Duodenal mucosa (tissue), 2 donors: Measurements from ENCODE around the gene CDH12.

Experiments used
- H3K27ac ChIP-seq: one replicate; pipeline ENCODE4 v1.7.0; 2013; ENCODE audit warnings: low read depth, low read length
- H3K27me3 ChIP-seq, 2 donors: one replicate each; pipeline ENCODE4 v1.7.0; 2013; ENCODE audit warnings: low read length in 2 of 2, control low read depth in 1 of 2; ENCODE audit not compliant: insufficient read depth in 2 of 2, control insufficient read depth in 1 of 2
- H3K36me3 ChIP-seq, 2 donors: one replicate each; pipeline ENCODE4 v1.7.0; 2013; ENCODE audit warnings: low read length in 2 of 2, control low read depth in 1 of 2; ENCODE audit not compliant: insufficient read depth in 2 of 2, control insufficient read depth in 1 of 2
- H3K4me1 ChIP-seq, 2 donors: one replicate each; pipeline ENCODE4 v1.7.0; 2013; ENCODE audit warnings: low read length in 2 of 2, control low read depth in 1 of 2; ENCODE audit not compliant: insufficient read depth in 2 of 2, control insufficient read depth in 1 of 2
- H3K4me3 ChIP-seq, 2 donors: one replicate each; pipeline ENCODE4 v1.7.0; 2013; ENCODE audit warnings: low read length in 2 of 2, low read depth in 1 of 2
- H3K9ac ChIP-seq, 2 donors: one replicate each; pipeline ENCODE4 v1.7.0; 2013; ENCODE audit warnings: low read length in 2 of 2, low read depth in 1 of 2
- H3K9me3 ChIP-seq, 2 donors: one replicate each; pipeline ENCODE4 v1.7.0; 2013; ENCODE audit warnings: low read length in 2 of 2, control low read depth in 1 of 2; ENCODE audit not compliant: control insufficient read depth in 1 of 2

The CDH12 gene

DNA sequence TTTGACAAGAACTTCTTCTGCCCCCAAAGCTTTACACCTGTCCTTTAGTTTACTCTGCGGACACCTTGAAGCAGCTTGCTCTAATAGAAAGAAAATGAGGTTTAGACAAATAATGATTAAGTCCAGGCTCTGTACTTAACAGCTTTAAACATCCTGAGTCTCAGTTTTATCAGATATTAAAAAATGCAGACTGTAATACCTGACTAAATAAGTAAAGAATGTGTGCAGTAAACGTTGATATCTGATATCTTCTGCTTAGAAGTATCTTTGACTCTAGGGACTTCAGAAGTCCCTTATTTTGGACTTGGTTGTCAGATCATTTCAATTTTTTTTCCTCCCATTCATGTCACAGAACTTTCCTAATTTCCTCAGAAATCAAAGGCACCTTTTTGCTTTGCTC, 1060.4 kb downstream of the CDH12 start:
- H3K4me1 ChIP-seq: no peaks in the 10 kb centered on the region

DNA sequence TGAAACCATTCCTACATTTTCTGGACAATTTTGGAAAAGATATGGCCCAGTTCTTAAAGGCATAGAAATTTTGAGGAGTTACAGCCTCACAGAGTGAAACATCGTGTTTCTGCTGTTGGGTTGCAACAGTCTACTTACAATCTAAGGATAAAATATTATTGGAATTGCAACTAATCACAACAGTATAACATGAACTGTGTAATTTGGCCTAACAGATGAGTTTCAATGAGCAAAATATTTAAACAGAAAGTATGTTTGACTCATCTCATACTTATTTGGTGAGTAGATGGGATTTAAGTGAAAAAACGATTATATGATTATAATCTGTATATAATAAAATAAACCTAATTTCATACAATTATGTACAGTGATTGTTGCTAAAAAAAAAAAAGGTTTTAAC, 1061.8 kb downstream of the CDH12 start:
- no peaks in the 10 kb centered on the region for H3K4me1 ChIP-seq
- H3K27ac ChIP-seq: no peak overlapping the region
- H3K27me3 ChIP-seq: no peaks in the 10 kb centered on the region
- no peaks in the 10 kb centered on the region for H3K9me3 ChIP-seq
- no peaks in the 10 kb centered on the region for H3K36me3 ChIP-seq
- H3K4me3 ChIP-seq: no peak overlapping the region
- H3K9ac ChIP-seq: no peak overlapping the region

More for the DNA sequence above, 1060.4 kb downstream of the CDH12 start:
- Histone ChIP-seq H3K36me3 (no peaks in the 10 kb centered on the region), H3K27ac (no peak overlapping the region), H3K27me3 (no peaks in the 10 kb centered on the region), H3K9me3 (no peaks in the 10 kb centered on the region), H3K9ac (no peak overlapping the region), H3K4me3 (no peak overlapping the region)

- H3K9ac ChIP-seq: no peak overlapping the region
- no peaks in the 10 kb centered on the region for H3K9me3 ChIP-seq
- H3K4me3 ChIP-seq: no peak overlapping the region
- no peaks in the 10 kb centered on the region for H3K27me3 ChIP-seq
- no peak overlapping the region for H3K27ac ChIP-seq
- no peaks in the 10 kb centered on the region for H3K4me1 ChIP-seq
- H3K36me3 ChIP-seq: no peaks in the 10 kb centered on the region
Measured at GRCh38 chr5:21784487-21784886, 1068.7 kb downstream of the CDH12 start.

DNA sequence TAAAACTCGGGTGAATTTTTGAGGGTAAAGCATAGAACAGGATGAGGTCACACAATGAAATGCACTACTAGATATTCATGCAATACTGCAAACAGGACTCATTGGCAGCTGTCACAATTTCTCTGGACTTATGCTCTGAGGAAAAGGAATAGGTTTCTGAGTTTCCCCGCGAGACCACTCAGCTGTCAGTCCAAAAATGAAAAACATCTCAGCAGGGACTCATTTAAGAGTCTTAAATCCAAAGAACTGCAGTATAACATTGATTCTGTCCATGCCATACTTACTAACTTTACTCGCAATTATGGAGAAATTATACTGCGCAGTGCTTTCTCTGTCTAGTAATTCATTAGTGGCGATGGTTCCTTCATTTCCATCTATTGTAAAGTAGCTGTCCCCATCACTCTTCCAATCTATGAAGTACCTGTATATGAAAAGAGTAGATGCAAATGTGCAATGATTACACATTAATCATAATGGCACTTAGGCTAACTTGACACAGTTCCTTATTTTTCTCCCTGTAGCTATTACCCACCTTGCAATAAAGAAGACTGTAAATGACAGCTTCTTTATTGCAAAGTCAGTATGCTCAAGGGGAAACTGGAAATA, 1070.0 kb downstream of the CDH12 start:
- H3K4me1 ChIP-seq: no peaks in the 10 kb centered on the region
- H3K9me3 ChIP-seq: no peaks in the 10 kb centered on the region
- no peak overlapping the region for H3K4me3 ChIP-seq
- no peak overlapping the region for H3K9ac ChIP-seq
- H3K27ac ChIP-seq: no peak overlapping the region
- no peaks in the 10 kb centered on the region for H3K36me3 ChIP-seq
- H3K27me3 ChIP-seq: no peaks in the 10 kb centered on the region

DNA sequence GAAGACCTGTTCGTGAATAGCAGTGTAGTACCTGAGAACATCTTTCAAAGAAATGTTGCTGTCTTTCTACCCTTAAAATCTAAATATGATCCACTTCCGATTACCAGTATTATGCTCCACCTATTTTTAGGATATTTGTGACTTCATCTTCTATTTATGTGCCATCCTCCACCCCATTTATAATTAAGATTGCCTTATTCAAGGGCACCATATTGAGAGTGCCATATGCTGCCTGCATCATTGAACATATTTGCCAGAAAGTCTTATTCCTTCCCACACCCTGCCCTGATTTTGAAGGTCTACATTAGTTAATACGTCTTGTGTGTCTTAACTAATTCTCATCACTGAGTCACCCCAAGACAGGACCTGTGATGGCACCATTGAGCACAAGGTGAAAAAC, 1076.7 kb downstream of the CDH12 start:
- no peaks in the 10 kb centered on the region for H3K9me3 ChIP-seq
- H3K9ac ChIP-seq: no peak overlapping the region
- H3K4me3 ChIP-seq: no peak overlapping the region
- no peaks in the 10 kb centered on the region for H3K27me3 ChIP-seq
- no peaks in the 10 kb centered on the region for H3K4me1 ChIP-seq
- no peak overlapping the region for H3K27ac ChIP-seq
- no peaks in the 10 kb centered on the region for H3K36me3 ChIP-seq

- H3K36me3 ChIP-seq: no peaks in the 10 kb centered on the region
- H3K27me3 ChIP-seq: no peaks in the 10 kb centered on the region
- no peak overlapping the region for H3K4me3 ChIP-seq
- H3K9ac ChIP-seq: no peak overlapping the region
- no peaks in the 10 kb centered on the region for H3K9me3 ChIP-seq
- no peaks in the 10 kb centered on the region for H3K4me1 ChIP-seq
- no peak overlapping the region for H3K27ac ChIP-seq
Measured at GRCh38 chr5:21774801-21775200, 1078.3 kb downstream of the CDH12 start.

- Histone ChIP-seq H3K4me1 (no peaks in the 10 kb centered on the region), H3K36me3 (no peaks in the 10 kb centered on the region), H3K27me3 (no peaks in the 10 kb centered on the region), H3K9me3 (no peaks in the 10 kb centered on the region), H3K27ac (no peak overlapping the region), H3K4me3 (no peak overlapping the region), H3K9ac (no peak overlapping the region)
Measured at GRCh38 chr5:21774281-21774680, 1078.9 kb downstream of the CDH12 start.

GRCh38 chr5:21773456-21773855, 1079.7 kb downstream of the CDH12 start:
- H3K9me3 ChIP-seq: no peaks in the 10 kb centered on the region
- H3K27me3 ChIP-seq: no peaks in the 10 kb centered on the region
- H3K4me3 ChIP-seq: no peak overlapping the region
- no peaks in the 10 kb centered on the region for H3K4me1 ChIP-seq
- no peak overlapping the region for H3K27ac ChIP-seq
- no peaks in the 10 kb centered on the region for H3K36me3 ChIP-seq
- H3K9ac ChIP-seq: no peak overlapping the region

- H3K27ac ChIP-seq: no peak overlapping the region
- no peak overlapping the region for H3K9ac ChIP-seq
- H3K9me3 ChIP-seq: no peaks in the 10 kb centered on the region
- no peaks in the 10 kb centered on the region for H3K36me3 ChIP-seq
- no peak overlapping the region for H3K4me3 ChIP-seq
- no peaks in the 10 kb centered on the region for H3K27me3 ChIP-seq
- no peaks in the 10 kb centered on the region for H3K4me1 ChIP-seq
Measured at GRCh38 chr5:21765406-21765805, 1087.7 kb downstream of the CDH12 start.

GRCh38 chr5:21739096-21739495, 1114.0 kb downstream of the CDH12 start:
- Histone ChIP-seq H3K9ac (no peak overlapping the region), H3K4me1 (no peaks in the 10 kb centered on the region), H3K36me3 (no peaks in the 10 kb centered on the region), H3K9me3 (peaks cover 0 to 4% of the 10 kb centered on the region in 2 donors), H3K27ac (no peak overlapping the region), H3K27me3 (no peaks in the 10 kb centered on the region), H3K4me3 (no peak overlapping the region)

DNA sequence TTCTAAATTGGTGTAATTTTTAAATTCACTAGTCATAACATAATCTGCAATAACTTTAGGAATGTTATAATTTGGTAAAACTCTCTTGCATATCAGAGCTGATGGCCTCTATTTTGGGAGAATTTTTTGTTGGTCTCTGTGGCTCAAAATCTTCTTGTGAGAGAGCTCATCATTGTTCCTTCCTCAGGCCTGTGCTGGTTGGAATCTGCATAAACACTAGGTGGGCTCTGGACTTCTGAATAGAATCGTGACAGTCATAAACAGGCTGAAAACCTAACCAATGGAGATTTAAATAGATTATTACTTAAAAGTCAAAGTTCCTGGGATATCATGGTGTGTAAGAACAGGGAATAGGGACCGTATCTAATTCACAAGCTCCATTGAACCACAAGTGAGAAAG, 1129.6 kb downstream of the CDH12 start:
- Histone ChIP-seq H3K27me3 (no peaks in the 10 kb centered on the region), H3K4me3 (no peak overlapping the region), H3K36me3 (no peaks in the 10 kb centered on the region), H3K27ac (no peak overlapping the region), H3K9ac (no peak overlapping the region), H3K9me3 (peaks cover 2 to 5% of the 10 kb centered on the region in 2 donors), H3K4me1 (no peaks in the 10 kb centered on the region)
